Liver (tissue), 9 donors: ENCODE measurements around the gene ABAT. TPM values are rescaled to one million over a fixed set of nuclear protein-coding genes. Genes with fewer than 3 reads are reported as not detected.

Source experiments
- DNase-seq: peaks from one replicate; pipeline ENCODE4 v3.0.0-alpha.2; 2017; ENCODE audit warnings: low spot score
- H3K27ac ChIP-seq, 2 donors: one replicate each; pipeline ENCODE4 v1.7.0; 2013; ENCODE audit warnings: inconsistent platforms in 2 of 2, low read length in 2 of 2, control low read depth in 1 of 2, low read depth in 1 of 2, mild to moderate bottlenecking in 1 of 2
- H3K27me3 ChIP-seq, 4 donors: one replicate each; pipeline versions ENCODE4 v1.6.1 to v1.7.0; 2013; ENCODE audit warnings: low read length in 3 of 4, inconsistent platforms in 1 of 4, mild to moderate bottlenecking in 1 of 4, moderate library complexity in 1 of 4; ENCODE audit not compliant: control insufficient read depth in 4 of 4, insufficient read depth in 4 of 4
- H3K36me3 ChIP-seq, 4 donors: one replicate each; pipeline versions ENCODE4 v1.6.1 to v1.7.0; 2013; ENCODE audit warnings: low read length in 3 of 4, mild to moderate bottlenecking in 3 of 4, low read depth in 1 of 4, moderate library complexity in 1 of 4; ENCODE audit not compliant: control insufficient read depth in 4 of 4, insufficient read depth in 3 of 4
- H3K4me1 ChIP-seq, 4 donors: one replicate each; pipeline versions ENCODE4 v1.6.1 to v1.7.0; 2013; ENCODE audit warnings: low read length in 3 of 4, mild to moderate bottlenecking in 3 of 4, moderate library complexity in 1 of 4; ENCODE audit not compliant: control insufficient read depth in 4 of 4, insufficient read depth in 4 of 4
- H3K4me3 ChIP-seq, 3 donors: one replicate each; pipeline versions ENCODE4 v1.6.1 to v1.7.0; 2013; ENCODE audit warnings: low read length in 3 of 3, control low read depth in 1 of 3, low read depth in 1 of 3, mild to moderate bottlenecking in 1 of 3
- H3K9ac ChIP-seq, 2 donors: one replicate each; pipeline ENCODE4 v1.7.0; 2013; ENCODE audit warnings: low read length in 2 of 2, mild to moderate bottlenecking in 2 of 2, moderate library complexity in 2 of 2, control low read depth in 1 of 2, low read depth in 1 of 2
- H3K9me3 ChIP-seq, 4 donors: one replicate each; pipeline versions ENCODE4 v1.6.1 to v1.7.0; 2013; ENCODE audit warnings: low read length in 3 of 4; ENCODE audit not compliant: control insufficient read depth in 4 of 4
- ATF3 ChIP-seq: IDR thresholded peaks from 2 replicates; pipeline ENCODE4 v1.6.1; 2016; ENCODE audit warnings: antibody characterized with exemption
- CTCF ChIP-seq: fragments of 150-350 bp; IDR thresholded peaks from 2 replicates; pipeline ENCODE4 v1.5.1; 2017; ENCODE audit warnings: improper control_type of control experiment, low read depth, low read length; ENCODE audit not compliant: missing input control
- EGR1 ChIP-seq, 2 donors: IDR thresholded peaks; 2 replicates each; pipeline ENCODE4 v1.6.1; 2016 to 2018; ENCODE audit warnings: antibody characterized with exemption in 2 of 2, low read depth in 2 of 2
- FOXA1 ChIP-seq: IDR thresholded peaks from 2 replicates; pipeline ENCODE4 v1.6.1; 2016; ENCODE audit warnings: antibody characterized with exemption
- FOXA2 ChIP-seq: IDR thresholded peaks from 2 replicates; pipeline ENCODE4 v1.6.1; 2016; ENCODE audit warnings: antibody characterized with exemption
- GABPA ChIP-seq, 2 donors: IDR thresholded peaks in 1 of 2; conservative IDR thresholded peaks in 1 of 2; 2 replicates each; pipeline ENCODE4 v1.6.1; 2016; ENCODE audit warnings: antibody characterized with exemption in 2 of 2, mild to moderate bottlenecking in 1 of 2, moderate library complexity in 1 of 2
- HNF4A ChIP-seq, 2 donors: conservative IDR thresholded peaks; 2 replicates each; pipeline ENCODE4 v1.6.1; 2016; ENCODE audit warnings: antibody characterized with exemption in 2 of 2, mild to moderate bottlenecking in 2 of 2
- HNF4G ChIP-seq: IDR thresholded peaks from 2 replicates; pipeline ENCODE4 v1.6.1; 2016; ENCODE audit warnings: antibody characterized with exemption
- JUND ChIP-seq, 2 donors: IDR thresholded peaks; 2 replicates each; pipeline ENCODE4 v1.6.1; 2016; ENCODE audit warnings: antibody characterized with exemption in 2 of 2
- MAX ChIP-seq: IDR thresholded peaks from 2 replicates; pipeline ENCODE4 v1.6.1; 2016; ENCODE audit warnings: antibody characterized with exemption
- NR2F2 ChIP-seq: IDR thresholded peaks from 2 replicates; pipeline ENCODE4 v1.6.1; 2016; ENCODE audit warnings: antibody characterized with exemption
- RAD21 ChIP-seq, 2 donors: IDR thresholded peaks; 2 replicates each; pipeline ENCODE4 v1.6.1; 2016; ENCODE audit warnings: antibody characterized with exemption in 2 of 2, mild to moderate bottlenecking in 2 of 2
- REST ChIP-seq: IDR thresholded peaks from 2 replicates; pipeline ENCODE4 v1.6.1; 2016; ENCODE audit warnings: antibody characterized with exemption, mild to moderate bottlenecking
- RXRA ChIP-seq, 2 donors: IDR thresholded peaks; 2 replicates each; pipeline ENCODE4 v1.6.1; 2017 to 2018; ENCODE audit warnings: antibody characterized with exemption in 2 of 2, mild to moderate bottlenecking in 1 of 2
- SP1 ChIP-seq: IDR thresholded peaks from 2 replicates; pipeline ENCODE4 v1.6.1; 2018; ENCODE audit warnings: antibody characterized with exemption, mild to moderate bottlenecking
- TAF1 ChIP-seq: conservative IDR thresholded peaks from 2 replicates; pipeline ENCODE4 v1.6.1; 2016; ENCODE audit warnings: antibody characterized with exemption, mild to moderate bottlenecking
- YY1 ChIP-seq: IDR thresholded peaks from 2 replicates; pipeline ENCODE4 v1.6.1; 2016; ENCODE audit warnings: antibody characterized with exemption, mild to moderate bottlenecking
- ZBTB33 ChIP-seq: IDR thresholded peaks from 2 replicates; pipeline ENCODE4 v1.6.1; 2016; ENCODE audit warnings: antibody characterized with exemption
- WGBS: extraction: QIAGEN DNeasy Blood & Tissue Kit; methylation state at CpG from one replicate; pipeline ENCODE4 v1.1.7; 2013; 5-methylcytosine and 5-hydroxymethylcytosine counted together
- polyA plus RNA-seq, 2 donors: library from polyadenylated mRNA; stranded (reverse) in 1 of 2; unstranded in 1 of 2; fragments of 200-250 nt in 1 of 2; fragments of >200 nt in 1 of 2; fragmentation: Nextera tagmentation in 1 of 2; extraction: Ambion mirVana in 1 of 2; gene quantifications; one replicate each; pipeline versions ENCODE4 v1.2.1 to v1.2.3, GENCODE V29; 2013 to 2015
- total RNA-seq, 2 donors: library from RNA; depleted of rRNA; stranded (reverse); fragments of >200 nt; gene quantifications; one replicate each; pipeline ENCODE4 v1.2.3, GENCODE V29; 2014
- donor health status: healthy.
- donor health status: healthy.
- donor health status: healthy.
- donor health status: healthy.
- donor health status: healthy.

Gene ABAT
- total and polyA plus RNA-seq, 4 donors = 52.4 to 205 (median 141) TPM

GRCh38 chr16:8689686-8690085 lies 15.3 kb downstream of the ABAT start:
- Histone ChIP-seq H3K4me3 (no peak overlapping the region), H3K36me3 (peaks cover 2 to 16% (median 7%) of the 10 kb centered on the region in 4 donors), H3K4me1 (peaks cover 3 to 25% (median 17%) of the 10 kb centered on the region in 4 donors), H3K27ac (no peak overlapping the region), H3K9ac (no peak overlapping the region), H3K27me3 (no peaks in the 10 kb centered on the region), H3K9me3 (peaks cover 2 to 8% (median 6%) of the 10 kb centered on the region in 4 donors)
- no peak for TF ChIP-seq YY1
- no peak for TF ChIP-seq EGR1 (IDR thresholded peaks at IDR 0.05; ENCODE audit: low read depth in 2 of 2)
- TF ChIP-seq JUND (IDR thresholded peaks at IDR 0.05) = no peak
- TF ChIP-seq RAD21 (IDR thresholded peaks at IDR 0.05) = no peak
- no peak for TF ChIP-seq MAX
- TF ChIP-seq CTCF = no peak
- no peak for DNase-seq
- 81% methylated on average over 1 of the region's 1 CpG for WGBS

GRCh38 chr16:8691728-8692127 lies 17.3 kb downstream of the ABAT start:
- DNase-seq = no peak
- peaks cover 0 to 20% (median 12%) of the 10 kb centered on the region in 4 donors for H3K4me1 ChIP-seq
- peaks cover 2 to 8% (median 6%) of the 10 kb centered on the region in 4 donors for H3K9me3 ChIP-seq
- no peak overlapping the region for H3K27ac ChIP-seq
- H3K4me3 ChIP-seq = no peak overlapping the region
- WGBS = 82% methylated on average over 8 of the region's 8 CpGs
- H3K36me3 ChIP-seq = peaks cover 2 to 16% (median 8%) of the 10 kb centered on the region in 4 donors
- no peaks in the 10 kb centered on the region for H3K27me3 ChIP-seq
- TF ChIP-seq EGR1 (IDR thresholded peaks at IDR 0.05; ENCODE audit: low read depth in 2 of 2) (no peak), MAX (no peak), TAF1 (no peak), ZBTB33 (no peak), CTCF (no peak), ATF3 (no peak), RAD21 (IDR thresholded peaks at IDR 0.05) (no peak), SP1 (no peak), RXRA (IDR thresholded peaks at IDR 0.05) (no peak), HNF4A (conservative IDR thresholded peaks at IDR 0.05) (no peak), JUND (IDR thresholded peaks at IDR 0.05) (no peak), FOXA2 (no peak), GABPA (IDR thresholded peaks at IDR 0.05 in 1 of 2, conservative IDR thresholded peaks at IDR 0.05 in 1 of 2) (no peak), YY1 (no peak), REST (no peak), NR2F2 (no peak), FOXA1 (no peak), HNF4G (no peak)
- H3K9ac ChIP-seq = no peak overlapping the region
